ENCODE measurements around the gene KIF7.

DNA sequence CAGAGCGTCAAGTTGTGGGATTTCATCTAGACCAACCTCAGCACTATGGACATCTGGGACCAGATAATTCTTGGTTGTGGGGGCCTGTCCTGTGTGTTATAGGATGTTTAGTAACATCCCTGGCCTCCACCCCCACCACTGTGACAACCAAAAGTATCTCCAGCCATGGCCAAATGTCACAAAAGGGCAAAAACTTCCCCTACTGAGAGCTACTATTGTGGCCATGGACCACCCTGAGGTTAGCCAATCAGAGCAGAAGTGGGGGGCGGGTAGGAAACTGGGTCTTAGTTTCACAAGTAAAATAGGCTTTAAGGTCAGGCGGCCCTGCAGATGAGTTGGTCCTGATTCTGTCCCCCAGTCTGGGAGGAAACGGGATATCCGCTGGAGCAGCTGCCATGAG lies 25.4 kb downstream of the KIF7 start:
- TF ChIP-seq, protein P1, sequence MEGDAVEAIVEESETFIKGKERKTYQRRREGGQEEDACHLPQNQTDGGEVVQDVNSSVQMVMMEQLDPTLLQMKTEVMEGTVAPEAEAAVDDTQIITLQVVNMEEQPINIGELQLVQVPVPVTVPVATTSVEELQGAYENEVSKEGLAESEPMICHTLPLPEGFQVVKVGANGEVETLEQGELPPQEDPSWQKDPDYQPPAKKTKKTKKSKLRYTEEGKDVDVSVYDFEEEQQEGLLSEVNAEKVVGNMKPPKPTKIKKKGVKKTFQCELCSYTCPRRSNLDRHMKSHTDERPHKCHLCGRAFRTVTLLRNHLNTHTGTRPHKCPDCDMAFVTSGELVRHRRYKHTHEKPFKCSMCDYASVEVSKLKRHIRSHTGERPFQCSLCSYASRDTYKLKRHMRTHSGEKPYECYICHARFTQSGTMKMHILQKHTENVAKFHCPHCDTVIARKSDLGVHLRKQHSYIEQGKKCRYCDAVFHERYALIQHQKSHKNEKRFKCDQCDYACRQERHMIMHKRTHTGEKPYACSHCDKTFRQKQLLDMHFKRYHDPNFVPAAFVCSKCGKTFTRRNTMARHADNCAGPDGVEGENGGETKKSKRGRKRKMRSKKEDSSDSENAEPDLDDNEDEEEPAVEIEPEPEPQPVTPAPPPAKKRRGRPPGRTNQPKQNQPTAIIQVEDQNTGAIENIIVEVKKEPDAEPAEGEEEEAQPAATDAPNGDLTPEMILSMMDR (conservative IDR thresholded peaks at IDR 0.05; ENCODE audit: low read depth, low read length), result no peak
- no peak for TF ChIP-seq CEBPB (IDR thresholded peaks at IDR 0.05; ENCODE audit: low read depth, low read length)
- no peak for TF ChIP-seq POLR2A (IDR thresholded peaks at IDR 0.05; ENCODE audit: low read depth, low read length)
- TF ChIP-seq, protein P2, sequence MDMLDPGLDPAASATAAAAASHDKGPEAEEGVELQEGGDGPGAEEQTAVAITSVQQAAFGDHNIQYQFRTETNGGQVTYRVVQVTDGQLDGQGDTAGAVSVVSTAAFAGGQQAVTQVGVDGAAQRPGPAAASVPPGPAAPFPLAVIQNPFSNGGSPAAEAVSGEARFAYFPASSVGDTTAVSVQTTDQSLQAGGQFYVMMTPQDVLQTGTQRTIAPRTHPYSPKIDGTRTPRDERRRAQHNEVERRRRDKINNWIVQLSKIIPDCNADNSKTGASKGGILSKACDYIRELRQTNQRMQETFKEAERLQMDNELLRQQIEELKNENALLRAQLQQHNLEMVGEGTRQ (IDR thresholded peaks at IDR 0.05; ENCODE audit: low read depth, low read length), result no peak
- TF ChIP-seq, protein P3, sequence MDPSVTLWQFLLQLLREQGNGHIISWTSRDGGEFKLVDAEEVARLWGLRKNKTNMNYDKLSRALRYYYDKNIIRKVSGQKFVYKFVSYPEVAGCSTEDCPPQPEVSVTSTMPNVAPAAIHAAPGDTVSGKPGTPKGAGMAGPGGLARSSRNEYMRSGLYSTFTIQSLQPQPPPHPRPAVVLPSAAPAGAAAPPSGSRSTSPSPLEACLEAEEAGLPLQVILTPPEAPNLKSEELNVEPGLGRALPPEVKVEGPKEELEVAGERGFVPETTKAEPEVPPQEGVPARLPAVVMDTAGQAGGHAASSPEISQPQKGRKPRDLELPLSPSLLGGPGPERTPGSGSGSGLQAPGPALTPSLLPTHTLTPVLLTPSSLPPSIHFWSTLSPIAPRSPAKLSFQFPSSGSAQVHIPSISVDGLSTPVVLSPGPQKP (IDR thresholded peaks at IDR 0.05; ENCODE audit: borderline replicate concordance, low read depth, low read length), result no peak
- TF ChIP-seq RCOR1 (IDR thresholded peaks at IDR 0.05; ENCODE audit: insufficient replicate concordance, low read length), result no peak
